RWPE2 (cell line): ENCODE measurements around the gene MEDAG.

Source experiments
- ATAC-seq: fragments of 200-7000 bp; cut with Tn5 transposase; 3 replicates; pipeline ENCODE4 v1.9.1; 2021; ENCODE audit warnings: low read depth
- DNase-seq: peaks from one replicate; pipeline ENCODE4 v3.0.0-alpha.2; 2020; ENCODE audit warnings: low spot score
- H3K27ac ChIP-seq: fragments of 450-650 bp; 2 replicates; pipeline ENCODE4 v1.5.1; 2017; ENCODE audit warnings: mild to moderate bottlenecking; ENCODE audit not compliant: poor library complexity, severe bottlenecking
- H3K27me3 ChIP-seq: fragments of 250-450 bp; sonication (Bioruptor Pico); 2 replicates; pipeline ENCODE4 v1.5.1; 2021; ENCODE audit warnings: mild to moderate bottlenecking, moderate library complexity; ENCODE audit not compliant: insufficient read depth, poor library complexity, severe bottlenecking
- H3K36me3 ChIP-seq: fragments of 250-450 bp; sonication (Bioruptor Pico); 2 replicates; pipeline ENCODE4 v1.5.1; 2020; ENCODE audit warnings: low read depth, mild to moderate bottlenecking, moderate library complexity
- H3K4me1 ChIP-seq: fragments of 250-450 bp; sonication (Bioruptor Pico); 2 replicates; pipeline ENCODE4 v1.5.1; 2021; ENCODE audit warnings: mild to moderate bottlenecking, moderate library complexity; ENCODE audit not compliant: insufficient read depth, poor library complexity, severe bottlenecking
- H3K4me3 ChIP-seq: fragments of 250-450 bp; sonication (Bioruptor Pico); 2 replicates; pipeline ENCODE4 v1.5.1; 2021; ENCODE audit warnings: mild to moderate bottlenecking, moderate library complexity; ENCODE audit not compliant: severe bottlenecking
- H3K9me3 ChIP-seq: fragments of 250-450 bp; sonication (Bioruptor Pico); 2 replicates; pipeline ENCODE4 v1.5.1; 2021; ENCODE audit warnings: mild to moderate bottlenecking, moderate library complexity; ENCODE audit not compliant: severe bottlenecking
- TF ChIP-seq, protein P1 (sequence below): fragments of 450-650 bp; IDR thresholded peaks from one replicate; pipeline ENCODE4 v1.5.1; 2017; ENCODE audit warnings: mild to moderate bottlenecking, moderate library complexity; ENCODE audit not compliant: poor library complexity, severe bottlenecking

Gene MEDAG

DNA sequence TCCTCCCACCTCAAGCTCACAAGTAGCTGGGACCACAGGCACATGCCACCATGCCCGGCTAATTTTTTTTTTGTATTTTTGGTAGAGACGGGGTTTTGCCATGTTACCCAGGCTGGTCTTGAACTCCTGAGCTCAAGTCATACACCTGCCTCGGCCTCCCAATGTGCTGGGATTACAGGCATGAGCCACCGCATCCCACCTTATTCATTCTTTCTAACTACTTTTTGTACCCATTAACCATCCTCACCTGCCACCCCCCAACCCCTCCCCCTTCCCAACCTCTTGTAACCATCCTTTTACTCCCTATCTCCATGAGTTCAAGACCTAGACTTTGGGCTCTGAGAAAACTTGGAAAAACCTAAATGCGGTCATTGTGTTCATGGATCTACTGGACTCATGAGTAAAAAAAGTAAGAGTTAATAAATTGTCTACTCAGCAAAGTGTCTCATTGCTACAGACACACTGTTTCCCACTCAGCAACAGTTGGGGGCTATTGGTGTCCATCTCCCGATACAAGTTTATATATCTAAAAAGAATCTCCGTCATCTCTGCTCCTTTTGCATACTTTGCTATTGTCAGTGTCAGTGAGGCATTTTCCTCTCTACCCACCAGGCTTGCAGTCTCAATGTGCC lies 44.1 kb upstream of the MEDAG start:
- DNase-seq, result no peak
- H3K4me3 ChIP-seq, result no peak overlapping the region
- no peaks in the 10 kb centered on the region for H3K36me3 ChIP-seq
- H3K27ac ChIP-seq, result no peak overlapping the region
- no peaks in the 10 kb centered on the region for H3K27me3 ChIP-seq
- H3K9me3 ChIP-seq, result no peaks in the 10 kb centered on the region
- TF ChIP-seq, protein P1, sequence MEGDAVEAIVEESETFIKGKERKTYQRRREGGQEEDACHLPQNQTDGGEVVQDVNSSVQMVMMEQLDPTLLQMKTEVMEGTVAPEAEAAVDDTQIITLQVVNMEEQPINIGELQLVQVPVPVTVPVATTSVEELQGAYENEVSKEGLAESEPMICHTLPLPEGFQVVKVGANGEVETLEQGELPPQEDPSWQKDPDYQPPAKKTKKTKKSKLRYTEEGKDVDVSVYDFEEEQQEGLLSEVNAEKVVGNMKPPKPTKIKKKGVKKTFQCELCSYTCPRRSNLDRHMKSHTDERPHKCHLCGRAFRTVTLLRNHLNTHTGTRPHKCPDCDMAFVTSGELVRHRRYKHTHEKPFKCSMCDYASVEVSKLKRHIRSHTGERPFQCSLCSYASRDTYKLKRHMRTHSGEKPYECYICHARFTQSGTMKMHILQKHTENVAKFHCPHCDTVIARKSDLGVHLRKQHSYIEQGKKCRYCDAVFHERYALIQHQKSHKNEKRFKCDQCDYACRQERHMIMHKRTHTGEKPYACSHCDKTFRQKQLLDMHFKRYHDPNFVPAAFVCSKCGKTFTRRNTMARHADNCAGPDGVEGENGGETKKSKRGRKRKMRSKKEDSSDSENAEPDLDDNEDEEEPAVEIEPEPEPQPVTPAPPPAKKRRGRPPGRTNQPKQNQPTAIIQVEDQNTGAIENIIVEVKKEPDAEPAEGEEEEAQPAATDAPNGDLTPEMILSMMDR, result no peak
- H3K4me1 ChIP-seq, result peaks cover 20% of the 10 kb centered on the region
- ATAC-seq, result no peak

DNA sequence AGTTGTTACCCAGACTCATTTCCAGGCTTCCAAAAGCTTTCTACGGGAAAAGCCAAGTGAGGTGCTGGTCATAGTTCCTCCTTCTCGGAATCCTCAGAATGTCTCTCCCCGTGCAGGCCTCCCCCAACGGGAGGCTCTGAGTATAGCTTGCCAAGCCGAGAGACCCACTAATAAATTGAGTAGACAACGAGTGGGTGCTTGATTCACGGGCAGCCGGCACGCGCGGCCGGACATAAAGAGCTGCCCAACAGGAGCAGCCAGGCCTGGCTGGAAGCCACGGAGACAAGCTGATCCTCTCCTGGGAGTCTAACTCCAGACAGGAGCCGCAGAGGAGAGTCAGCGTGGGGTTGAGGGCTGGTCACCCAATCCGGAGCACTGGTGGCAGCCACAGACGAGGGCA lies 43.4 kb upstream of the MEDAG start:
- Histone ChIP-seq H3K27ac (no peak overlapping the region), H3K4me3 (no peak overlapping the region), H3K27me3 (no peaks in the 10 kb centered on the region), H3K9me3 (no peaks in the 10 kb centered on the region), H3K4me1 (peaks cover 20% of the 10 kb centered on the region), H3K36me3 (no peaks in the 10 kb centered on the region)
- TF ChIP-seq, protein P1, result no peak
- ATAC-seq (no peak), DNase-seq (no peak)

DNA sequence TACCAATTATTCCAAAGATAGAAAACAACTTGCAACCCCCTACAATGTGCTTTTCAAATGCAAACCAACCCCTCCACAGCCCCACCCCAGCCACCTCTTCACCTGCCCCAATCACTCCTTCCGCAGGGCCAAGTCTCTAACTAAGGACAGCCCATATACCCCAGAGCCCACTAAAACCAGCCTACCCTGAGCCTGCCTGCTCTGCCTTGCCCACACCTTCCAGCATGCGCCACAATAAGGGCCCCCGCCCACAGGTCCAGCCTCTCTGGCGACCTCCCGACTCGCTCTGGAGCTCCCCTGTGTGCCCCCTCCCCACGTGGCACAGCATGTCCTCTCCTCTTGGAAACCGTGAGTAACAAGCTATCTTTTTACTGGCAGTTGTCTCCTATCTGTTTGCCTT lies 42.8 kb upstream of the MEDAG start:
- ATAC-seq (no peak), DNase-seq (no peak)
- no peaks in the 10 kb centered on the region for H3K9me3 ChIP-seq
- peaks cover 20% of the 10 kb centered on the region for H3K4me1 ChIP-seq
- H3K27ac ChIP-seq, result no peak overlapping the region
- no peaks in the 10 kb centered on the region for H3K27me3 ChIP-seq
- TF ChIP-seq, protein P1, result no peak
- H3K36me3 ChIP-seq, result no peaks in the 10 kb centered on the region
- no peak overlapping the region for H3K4me3 ChIP-seq

DNA sequence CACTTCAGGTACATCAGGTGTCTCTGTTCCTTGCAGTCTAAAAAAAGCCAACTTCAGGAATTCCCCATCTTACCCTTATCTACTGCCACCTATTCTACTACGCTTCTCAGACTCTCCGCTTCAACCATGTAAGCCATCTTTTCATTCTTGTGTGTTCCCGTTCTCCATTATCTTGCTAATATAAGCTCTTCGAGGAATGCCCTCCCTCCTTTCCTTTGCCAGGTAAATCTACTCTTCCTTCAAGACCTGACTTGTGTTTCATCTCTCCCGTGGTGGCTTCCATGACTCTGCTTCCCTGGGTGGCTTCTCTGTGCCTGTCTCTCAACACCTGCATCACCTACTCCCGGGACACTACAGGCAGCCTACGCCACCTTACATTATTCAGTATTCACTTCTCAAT lies 42.3 kb upstream of the MEDAG start:
- Histone ChIP-seq H3K27me3 (no peaks in the 10 kb centered on the region), H3K36me3 (no peaks in the 10 kb centered on the region), H3K27ac (peak overlapping the region; percentile 90), H3K4me1 (peaks cover 20% of the 10 kb centered on the region), H3K9me3 (no peaks in the 10 kb centered on the region), H3K4me3 (no peak overlapping the region)
- ATAC-seq (no peak), DNase-seq (no peak)
- TF ChIP-seq, protein P1, result no peak

DNA sequence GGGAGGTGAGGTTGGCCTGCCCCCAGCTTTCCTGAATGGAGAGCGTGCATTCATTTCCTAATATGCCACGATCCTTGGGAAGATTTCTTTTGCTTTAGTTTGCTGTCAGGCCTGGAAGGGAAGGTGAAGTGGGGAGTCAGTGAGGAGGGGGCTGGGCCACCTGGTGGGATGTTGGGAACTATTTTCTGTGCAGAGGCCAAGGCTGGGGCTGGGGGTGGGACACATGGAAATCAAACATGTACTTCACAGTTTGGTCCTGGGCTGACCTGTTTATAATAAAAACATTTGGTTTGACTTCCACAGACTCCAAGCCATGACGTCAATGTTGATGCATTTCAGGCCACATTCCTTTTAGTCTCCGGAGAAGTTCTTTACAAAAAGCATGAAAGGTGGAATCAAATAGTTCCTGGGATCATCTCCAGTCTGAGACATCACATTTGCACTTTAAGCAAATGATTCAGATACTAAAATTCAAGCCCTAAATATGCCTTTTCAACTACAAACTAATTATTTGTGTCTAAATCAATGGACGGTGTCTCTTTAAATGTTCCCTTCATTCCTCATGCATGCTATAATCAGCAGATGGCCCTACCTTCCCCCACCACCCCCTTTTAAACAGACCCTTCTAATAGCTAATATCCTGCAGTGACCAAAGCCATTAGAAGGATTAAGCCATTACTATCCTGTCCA lies 41.5 kb upstream of the MEDAG start:
- H3K27me3 ChIP-seq, result no peaks in the 10 kb centered on the region
- TF ChIP-seq, protein P1, result no peak
- ATAC-seq, result no peak; the same call in 2 of the 3 replicates
- peaks cover 20% of the 10 kb centered on the region for H3K4me1 ChIP-seq
- H3K36me3 ChIP-seq, result no peaks in the 10 kb centered on the region
- no peaks in the 10 kb centered on the region for H3K9me3 ChIP-seq
- H3K4me3 ChIP-seq, result no peak overlapping the region
- H3K27ac ChIP-seq, result peak overlapping the region; percentile 90
- DNase-seq, result no peak
